Measurements from ENCODE around the gene ACAD10. TPM values are rescaled to one million over a fixed set of nuclear protein-coding genes. Genes with fewer than 3 reads are reported as not detected.

Gene ACAD10
- total RNA-seq, 1 experiment from 2014 or later: 32.9 TPM

- intact Hi-C loops (cut with micrococcal nuclease; ENCODE audit: unreplicated experiment): no loop called here
- CTCF ChIA-PET: no interaction called here
- no peak for TF ChIP-seq CTCF (conservative IDR thresholded peaks at IDR 0.05; ENCODE audit: low read depth, low read length)
- no peak for TF ChIP-seq EZH2 (IDR thresholded peaks at IDR 0.05; ENCODE audit: borderline replicate concordance, low read depth, low read length, poor library complexity, severe bottlenecking)
Measured at GRCh38 chr12:111749391-111749790, 63.5 kb downstream of the ACAD10 start.

GRCh38 chr12:111753144-111753881 is 67.5 kb downstream of the ACAD10 start:
- no peak overlapping the region for H3K4me3 ChIP-seq (ENCODE audit: low read depth, low read length, poor library complexity, severe bottlenecking)
- peaks cover 16% of the 10 kb centered on the region for H3K36me3 ChIP-seq (ENCODE audit: insufficient read depth, low read length, poor library complexity, severe bottlenecking)
- BruUV-seq (replicated peaks): no TSS peak
- H3K9me3 ChIP-seq (ENCODE audit: low read depth, low read length, poor library complexity, severe bottlenecking): no peaks in the 10 kb centered on the region
- no peak overlapping the region for H3K27ac ChIP-seq (ENCODE audit: low read depth, low read length, poor library complexity, severe bottlenecking)
- no peaks in the 10 kb centered on the region for H3K4me1 ChIP-seq (ENCODE audit: insufficient read depth, low read length, poor library complexity, severe bottlenecking)
- no peak for TF ChIP-seq EZH2 (IDR thresholded peaks at IDR 0.05; ENCODE audit: borderline replicate concordance, low read depth, low read length, poor library complexity, severe bottlenecking)
- peak; percentile 59 for TF ChIP-seq CTCF (conservative IDR thresholded peaks at IDR 0.05; ENCODE audit: low read depth, low read length)
- no peaks in the 10 kb centered on the region for H3K27me3 ChIP-seq (replicated peaks; ENCODE audit: insufficient read depth, low read depth, low read length, poor library complexity)
- DNase-seq (ENCODE audit: low spot score): peak; percentile 41
- ChIA-PET CTCF (interaction anchor here (0.9 kb wide), 1 partner anchor 60 kb away, joined by 7 read pairs; no protein-coding TSS in a partner anchor), POLR2A (ENCODE audit: low non-redundant PET) (interaction anchor here (0.6 kb wide), 1 partner anchor 11 kb away, joined by 3 read pairs; no protein-coding TSS in a partner anchor)
- intact Hi-C loops (cut with micrococcal nuclease; ENCODE audit: unreplicated experiment): loop anchor here (2.0 kb wide), 1 partner anchor 59 kb away; no protein-coding TSS in a partner anchor

More at GRCh38 chr12:111749391-111749790, 63.5 kb downstream of the ACAD10 start:
- Histone ChIP-seq H3K36me3 (ENCODE audit: insufficient read depth, low read length, poor library complexity, severe bottlenecking) (peaks cover 22% of the 10 kb centered on the region), H3K4me3 (ENCODE audit: low read depth, low read length, poor library complexity, severe bottlenecking) (no peak overlapping the region), H3K9me3 (ENCODE audit: low read depth, low read length, poor library complexity, severe bottlenecking) (no peaks in the 10 kb centered on the region), H3K27me3 (replicated peaks; ENCODE audit: insufficient read depth, low read depth, low read length, poor library complexity) (no peaks in the 10 kb centered on the region), H3K4me1 (ENCODE audit: insufficient read depth, low read length, poor library complexity, severe bottlenecking) (no peaks in the 10 kb centered on the region), H3K27ac (ENCODE audit: low read depth, low read length, poor library complexity, severe bottlenecking) (no peak overlapping the region)
- DNase-seq (ENCODE audit: low spot score): no peak
- no TSS peak for BruUV-seq (replicated peaks)
- POLR2A ChIA-PET (ENCODE audit: low non-redundant PET): no interaction called here

DNA sequence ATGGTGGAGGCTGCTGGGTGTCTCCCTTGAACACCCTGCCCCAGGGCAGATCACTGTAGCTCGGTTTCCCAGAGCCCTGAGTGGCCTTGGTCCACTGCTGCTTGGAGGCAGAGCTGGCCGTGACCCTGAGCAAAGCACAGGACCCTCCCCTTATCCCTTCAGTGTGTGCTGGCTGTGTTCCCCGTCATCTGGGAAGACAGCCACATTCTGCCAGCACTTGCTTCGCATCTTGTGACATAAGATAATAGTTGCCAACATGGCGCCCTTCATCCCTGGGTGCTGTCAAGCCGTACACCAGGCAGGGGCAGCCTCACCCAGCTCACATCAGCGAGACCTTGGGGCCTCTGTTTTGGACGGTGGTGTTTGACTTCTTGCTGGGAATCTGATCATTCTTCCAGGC is 68.8 kb downstream of the ACAD10 start:
- Histone ChIP-seq H3K9me3 (ENCODE audit: low read depth, low read length, poor library complexity, severe bottlenecking) (no peaks in the 10 kb centered on the region), H3K27me3 (replicated peaks; ENCODE audit: insufficient read depth, low read depth, low read length, poor library complexity) (no peaks in the 10 kb centered on the region), H3K36me3 (ENCODE audit: insufficient read depth, low read length, poor library complexity, severe bottlenecking) (peaks cover 7% of the 10 kb centered on the region), H3K4me1 (ENCODE audit: insufficient read depth, low read length, poor library complexity, severe bottlenecking) (no peaks in the 10 kb centered on the region), H3K4me3 (ENCODE audit: low read depth, low read length, poor library complexity, severe bottlenecking) (no peak overlapping the region), H3K27ac (ENCODE audit: low read depth, low read length, poor library complexity, severe bottlenecking) (no peak overlapping the region)
- intact Hi-C loops (cut with micrococcal nuclease; ENCODE audit: unreplicated experiment): no loop called here
- CTCF ChIA-PET: interaction anchor here (1.1 kb wide), 1 partner anchor 58 kb away, joined by 4 read pairs; no protein-coding TSS in a partner anchor
- no TSS peak for BruUV-seq (replicated peaks)
- TF ChIP-seq CTCF (conservative IDR thresholded peaks at IDR 0.05; ENCODE audit: low read depth, low read length) (no peak), EZH2 (IDR thresholded peaks at IDR 0.05; ENCODE audit: borderline replicate concordance, low read depth, low read length, poor library complexity, severe bottlenecking) (no peak)
- POLR2A ChIA-PET (ENCODE audit: low non-redundant PET): no interaction called here
- no peak for DNase-seq (ENCODE audit: low spot score)

All from A673 (cell line).